ENCODE results near the gene DEPDC1B.

The DEPDC1B gene

GRCh38 chr5:60584304-60584703, 115.7 kb downstream of the DEPDC1B start:
- Histone ChIP-seq H3K4me2 (ENCODE audit: insufficient read depth, low read length) (no peak overlapping the region), H4K20me1 (ENCODE audit: insufficient read depth, low read length) (no peaks in the 10 kb centered on the region), H3K4me1 (ENCODE audit: insufficient read depth, low read length) (peaks cover 4% of the 10 kb centered on the region), H3K27ac (ENCODE audit: low read length) (no peak overlapping the region), H3K36me3 (ENCODE audit: insufficient read depth, low read length) (peaks cover 3% of the 10 kb centered on the region; the same call in 1 of the 2 replicates), H2AFZ (ENCODE audit: low read depth, low read length) (no peak overlapping the region), H3K4me3 (ENCODE audit: low read depth in 1 of 2, low read length in 2 of 2) (no peak overlapping the region), H3K79me2 (ENCODE audit: insufficient read depth, low read length) (no peaks in the 10 kb centered on the region), H3K9me3 (ENCODE audit: insufficient read depth, low read length, severe bottlenecking) (no peaks in the 10 kb centered on the region), H3K27me3 (ENCODE audit: insufficient read depth, low read length, poor library complexity) (no peaks in the 10 kb centered on the region), H3K9ac (ENCODE audit: low read depth, low read length) (no peak overlapping the region)
- DNase-seq (no peak), ATAC-seq (ENCODE audit: insufficient read depth, low read depth) (no peak)
- TF ChIP-seq CTCF (IDR thresholded peaks at IDR 0.05; ENCODE audit: borderline replicate concordance, extremely low read depth, low read length, poor library complexity, severe bottlenecking) (no peak), EZH2 (IDR thresholded peaks at IDR 0.05; ENCODE audit: borderline replicate concordance, low read depth, low read length, severe bottlenecking) (no peak)

DNA sequence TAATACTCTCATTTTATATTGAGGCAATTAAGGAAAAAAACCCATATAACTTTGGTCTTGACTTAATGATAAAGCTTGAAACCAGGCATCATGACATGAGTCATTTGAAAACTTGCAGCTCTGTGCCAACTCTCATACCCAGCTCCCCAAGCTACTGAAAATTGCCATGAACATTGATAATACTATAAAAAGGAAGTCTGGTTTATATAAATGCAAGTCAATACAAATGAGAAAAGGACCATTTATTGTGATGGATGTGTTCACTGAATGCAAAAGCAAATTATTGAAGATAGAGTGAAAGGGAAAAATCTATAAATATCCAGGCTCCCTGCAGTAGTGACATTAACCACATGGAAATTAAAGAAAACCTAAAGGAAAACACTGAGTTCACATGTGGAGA, 116.3 kb downstream of the DEPDC1B start:
- Histone ChIP-seq H3K4me3 (ENCODE audit: low read depth in 1 of 2, low read length in 2 of 2) (no peak overlapping the region), H3K27me3 (ENCODE audit: insufficient read depth, low read length, poor library complexity) (no peaks in the 10 kb centered on the region), H3K4me1 (ENCODE audit: insufficient read depth, low read length) (peaks cover 10% of the 10 kb centered on the region), H3K27ac (ENCODE audit: low read length) (no peak overlapping the region), H2AFZ (ENCODE audit: low read depth, low read length) (no peak overlapping the region), H3K36me3 (ENCODE audit: insufficient read depth, low read length) (peaks cover 4% of the 10 kb centered on the region; the same call in 1 of the 2 replicates), H3K79me2 (ENCODE audit: insufficient read depth, low read length) (no peaks in the 10 kb centered on the region), H3K4me2 (ENCODE audit: insufficient read depth, low read length) (no peak overlapping the region), H3K9me3 (ENCODE audit: insufficient read depth, low read length, severe bottlenecking) (no peaks in the 10 kb centered on the region), H3K9ac (ENCODE audit: low read depth, low read length) (no peak overlapping the region), H4K20me1 (ENCODE audit: insufficient read depth, low read length) (no peaks in the 10 kb centered on the region)
- no peak for TF ChIP-seq CTCF (IDR thresholded peaks at IDR 0.05; ENCODE audit: borderline replicate concordance, extremely low read depth, low read length, poor library complexity, severe bottlenecking)
- TF ChIP-seq EZH2 (IDR thresholded peaks at IDR 0.05; ENCODE audit: borderline replicate concordance, low read depth, low read length, severe bottlenecking), result no peak
- DNase-seq (no peak), ATAC-seq (ENCODE audit: insufficient read depth, low read depth) (no peak)

- H3K4me3 ChIP-seq (ENCODE audit: low read depth in 1 of 2, low read length in 2 of 2), result no peak overlapping the region
- peaks cover 21% of the 10 kb centered on the region for H3K4me1 ChIP-seq (ENCODE audit: insufficient read depth, low read length)
- H3K27me3 ChIP-seq (ENCODE audit: insufficient read depth, low read length, poor library complexity), result no peaks in the 10 kb centered on the region
- no peak overlapping the region for H3K4me2 ChIP-seq (ENCODE audit: insufficient read depth, low read length)
- no peaks in the 10 kb centered on the region for H3K79me2 ChIP-seq (ENCODE audit: insufficient read depth, low read length)
- TF ChIP-seq CTCF (IDR thresholded peaks at IDR 0.05; ENCODE audit: borderline replicate concordance, extremely low read depth, low read length, poor library complexity, severe bottlenecking), result peak; percentile 41
- TF ChIP-seq EZH2 (IDR thresholded peaks at IDR 0.05; ENCODE audit: borderline replicate concordance, low read depth, low read length, severe bottlenecking), result no peak
- H3K9me3 ChIP-seq (ENCODE audit: insufficient read depth, low read length, severe bottlenecking), result peaks cover 17% of the 10 kb centered on the region
- DNase-seq (peak; percentile 73), ATAC-seq (ENCODE audit: insufficient read depth, low read depth) (peak; percentile 97)
- H4K20me1 ChIP-seq (ENCODE audit: insufficient read depth, low read length), result no peaks in the 10 kb centered on the region
- no peak overlapping the region; the same call in 1 of the 2 replicates for H3K9ac ChIP-seq (ENCODE audit: low read depth, low read length)
- H3K27ac ChIP-seq (ENCODE audit: low read length), result peak overlapping the region; percentile 71
- no peak overlapping the region for H2AFZ ChIP-seq (ENCODE audit: low read depth, low read length)
- peaks cover 8% of the 10 kb centered on the region; the same call in 1 of the 2 replicates for H3K36me3 ChIP-seq (ENCODE audit: insufficient read depth, low read length)
These were observed 121.7 kb downstream of the DEPDC1B start for GRCh38 chr5:60578315-60578714.

GRCh38 chr5:60577116-60577515, 122.8 kb downstream of the DEPDC1B start:
- DNase-seq (no peak), ATAC-seq (ENCODE audit: insufficient read depth, low read depth) (no peak)
- Histone ChIP-seq H3K4me2 (ENCODE audit: insufficient read depth, low read length) (no peak overlapping the region), H3K36me3 (ENCODE audit: insufficient read depth, low read length) (peaks cover 8% of the 10 kb centered on the region; the same call in 1 of the 2 replicates), H3K27me3 (ENCODE audit: insufficient read depth, low read length, poor library complexity) (no peaks in the 10 kb centered on the region), H3K79me2 (ENCODE audit: insufficient read depth, low read length) (no peaks in the 10 kb centered on the region), H2AFZ (ENCODE audit: low read depth, low read length) (no peak overlapping the region), H3K27ac (ENCODE audit: low read length) (peak overlapping the region; percentile 23; the same call in 1 of the 2 replicates), H3K4me1 (ENCODE audit: insufficient read depth, low read length) (peaks cover 21% of the 10 kb centered on the region), H3K4me3 (ENCODE audit: low read depth in 1 of 2, low read length in 2 of 2) (no peak overlapping the region), H4K20me1 (ENCODE audit: insufficient read depth, low read length) (no peaks in the 10 kb centered on the region), H3K9me3 (ENCODE audit: insufficient read depth, low read length, severe bottlenecking) (peaks cover 17% of the 10 kb centered on the region), H3K9ac (ENCODE audit: low read depth, low read length) (no peak overlapping the region)
- TF ChIP-seq EZH2 (IDR thresholded peaks at IDR 0.05; ENCODE audit: borderline replicate concordance, low read depth, low read length, severe bottlenecking) (no peak), CTCF (IDR thresholded peaks at IDR 0.05; ENCODE audit: borderline replicate concordance, extremely low read depth, low read length, poor library complexity, severe bottlenecking) (no peak)

All from DND-41 (cell line).